A549 (cell line): Measurements from ENCODE around the gene RNH1.

Experiments used
- FOSL2 ChIP-seq, 2 experiments: fragments of 450-650 bp in 1 of 2; fragments of >200 bp in 1 of 2; sonication (Bioruptor Twin) in 1 of 2; formaldehyde crosslinking; IDR thresholded peaks; 2 replicates each; pipeline versions ENCODE4 v1.5.0 to v1.6.1; 2016 to 2020; ENCODE audit warnings: mild to moderate bottlenecking in 1 of 2, moderate library complexity in 1 of 2
- GATA3 ChIP-seq: IDR thresholded peaks from 2 replicates; pipeline ENCODE4 v1.6.1; 2012; ENCODE audit warnings: borderline replicate concordance
- HDAC2 ChIP-seq: fragments of 200-600 bp; sonication (generic); IDR thresholded peaks from 2 replicates; pipeline ENCODE4 v1.6.1; 2016
- MAZ ChIP-seq: fragments of 150-350 bp; IDR thresholded peaks from 2 replicates; pipeline ENCODE4 v1.6.1; 2014; ENCODE audit warnings: antibody characterized with exemption, low read depth, low read length, borderline replicate concordance
- NR3C1 ChIP-seq: fragments of >200 bp; sonication (Bioruptor Twin); formaldehyde crosslinking; IDR thresholded peaks from 3 replicates; pipeline ENCODE4 v1.6.1; 2017
- RCOR1 ChIP-seq: fragments of 150-350 bp; IDR thresholded peaks from 2 replicates; pipeline ENCODE4 v1.6.1; 2014; ENCODE audit warnings: antibody characterized with exemption, low read length, low read depth
- SREBF2 ChIP-seq: fragments of 450-650 bp; IDR thresholded peaks from 2 replicates; pipeline ENCODE4 v1.6.1; 2014; ENCODE audit warnings: mild to moderate bottlenecking, moderate library complexity
- TF ChIP-seq, protein P1 (sequence below): fragments of >200 bp; sonication (Bioruptor Twin); formaldehyde crosslinking; IDR thresholded peaks from 3 replicates; pipeline ENCODE4 v1.5.1; 2016

DNA sequence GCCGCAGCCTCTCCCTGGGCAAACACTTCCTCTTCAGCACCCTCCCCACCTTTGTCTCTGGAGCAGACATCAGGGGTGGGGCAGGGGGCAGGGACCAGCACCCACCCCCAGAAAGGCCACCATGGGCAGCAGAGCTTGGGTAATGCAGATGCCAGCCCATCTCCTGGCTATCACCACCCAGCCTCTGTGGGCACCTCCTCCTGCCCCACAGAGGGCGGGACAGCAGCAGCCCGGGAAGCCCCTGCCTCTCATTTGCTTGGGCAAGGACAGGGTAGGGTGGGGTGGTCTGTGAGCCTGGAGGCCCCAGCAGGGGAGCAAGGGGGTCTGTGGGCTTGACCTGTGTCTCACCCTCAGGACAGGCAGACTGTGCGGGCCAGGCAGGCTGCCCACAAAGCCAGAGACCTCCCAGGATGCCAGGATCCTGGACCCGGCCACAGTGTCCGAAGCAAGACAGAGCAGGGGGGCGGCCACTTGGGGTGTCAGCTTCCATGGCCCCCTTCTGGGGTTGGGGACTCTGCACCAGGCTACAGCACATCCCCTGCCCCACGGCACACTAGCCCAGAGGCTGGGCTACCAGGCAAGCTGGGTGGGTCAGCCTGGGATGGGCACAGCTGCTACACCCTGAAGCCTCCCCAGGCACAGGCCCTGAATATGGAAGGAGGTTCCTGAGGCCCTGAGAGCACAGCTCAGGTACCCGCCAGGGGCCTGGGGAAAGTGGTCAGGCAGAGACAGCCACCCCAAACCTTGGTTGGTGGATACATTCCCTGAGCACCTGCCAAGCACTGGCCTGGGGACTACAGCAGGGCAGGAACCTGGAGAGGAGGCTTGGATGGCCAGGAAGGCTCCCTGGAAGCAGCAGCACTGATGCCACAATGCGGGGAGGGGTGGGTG lies 4.5 kb downstream of the RNH1 start:
- TF ChIP-seq, protein P1, sequence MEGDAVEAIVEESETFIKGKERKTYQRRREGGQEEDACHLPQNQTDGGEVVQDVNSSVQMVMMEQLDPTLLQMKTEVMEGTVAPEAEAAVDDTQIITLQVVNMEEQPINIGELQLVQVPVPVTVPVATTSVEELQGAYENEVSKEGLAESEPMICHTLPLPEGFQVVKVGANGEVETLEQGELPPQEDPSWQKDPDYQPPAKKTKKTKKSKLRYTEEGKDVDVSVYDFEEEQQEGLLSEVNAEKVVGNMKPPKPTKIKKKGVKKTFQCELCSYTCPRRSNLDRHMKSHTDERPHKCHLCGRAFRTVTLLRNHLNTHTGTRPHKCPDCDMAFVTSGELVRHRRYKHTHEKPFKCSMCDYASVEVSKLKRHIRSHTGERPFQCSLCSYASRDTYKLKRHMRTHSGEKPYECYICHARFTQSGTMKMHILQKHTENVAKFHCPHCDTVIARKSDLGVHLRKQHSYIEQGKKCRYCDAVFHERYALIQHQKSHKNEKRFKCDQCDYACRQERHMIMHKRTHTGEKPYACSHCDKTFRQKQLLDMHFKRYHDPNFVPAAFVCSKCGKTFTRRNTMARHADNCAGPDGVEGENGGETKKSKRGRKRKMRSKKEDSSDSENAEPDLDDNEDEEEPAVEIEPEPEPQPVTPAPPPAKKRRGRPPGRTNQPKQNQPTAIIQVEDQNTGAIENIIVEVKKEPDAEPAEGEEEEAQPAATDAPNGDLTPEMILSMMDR: no peak
- TF ChIP-seq GATA3: no peak
- no peak for TF ChIP-seq NR3C1
- TF ChIP-seq RCOR1: no peak
- no peak for TF ChIP-seq FOSL2 (IDR thresholded peaks at IDR 0.05)
- TF ChIP-seq FOSL2 (CRISPR knock-in tag; IDR thresholded peaks at IDR 0.05): no peak
- TF ChIP-seq HDAC2: no peak
- no peak for TF ChIP-seq MAZ
- TF ChIP-seq SREBF2: no peak
